Stimulated activated naive CD8-positive, alpha-beta T cell treated with anti-CD3 and anti-CD28 coated beads, Interleukin-15, Interleukin-2, amounts not matched to agents 100 ng/mL and 50 ng/mL, for 24 hours (primary cell): Measurements from ENCODE around the gene CDC27.
"Not testable (repeated sequence)": the region's sequence is repeated elsewhere in the genome, so short reads cannot be mapped to it uniquely, and the experiment has no call there.

ENCODE experiments used
- H3K27ac Mint-ChIP-seq: one replicate; pipeline ENCODE4 v1.8.0; 2021; ENCODE audit warnings: mild to moderate bottlenecking, mixed read lengths
- H3K27me3 Mint-ChIP-seq: one replicate; pipeline ENCODE4 v1.8.0; 2021; ENCODE audit warnings: mixed read lengths
- H3K36me3 Mint-ChIP-seq: one replicate; pipeline ENCODE4 v1.8.0; 2021; ENCODE audit warnings: low read depth, mixed read lengths
- H3K4me1 Mint-ChIP-seq: one replicate; pipeline ENCODE4 v1.8.0; 2021; ENCODE audit warnings: low read depth, mixed read lengths
- H3K4me3 Mint-ChIP-seq: one replicate; pipeline ENCODE4 v1.8.0; 2021; ENCODE audit warnings: mild to moderate bottlenecking, mixed read lengths
- H3K9me3 Mint-ChIP-seq: one replicate; pipeline ENCODE4 v1.8.0; 2021; ENCODE audit warnings: mixed read lengths

The CDC27 gene

DNA sequence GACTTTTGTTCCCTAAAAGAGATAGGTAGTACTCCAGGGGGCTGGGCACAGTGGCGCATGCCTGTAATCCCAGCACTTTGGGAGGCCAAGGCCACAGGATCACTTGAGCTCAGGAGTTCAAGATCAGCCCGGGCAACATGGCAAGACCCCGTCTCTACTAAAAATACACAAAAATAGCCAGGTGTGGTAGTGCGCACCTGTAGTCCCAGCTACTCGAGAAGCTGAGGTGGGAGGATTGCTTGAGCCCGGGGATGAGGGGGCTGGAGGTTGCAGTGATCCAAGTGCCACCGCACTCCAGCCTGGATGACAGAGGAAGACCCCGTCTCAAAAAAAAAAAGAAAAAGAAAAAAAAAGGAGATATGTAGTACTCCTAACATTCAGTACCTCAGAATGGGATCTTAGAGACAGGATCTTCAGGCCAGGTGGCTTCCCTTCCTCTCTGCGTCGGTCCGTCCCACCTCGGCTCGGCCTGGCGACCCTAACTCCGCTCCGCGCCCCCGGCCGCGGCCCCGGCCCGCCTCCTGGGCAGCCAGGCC is 89.6 kb downstream of the CDC27 start:
- H3K4me3 Mint-ChIP-seq = peak overlapping the region; percentile 94
- H3K27me3 Mint-ChIP-seq = no peaks in the 10 kb centered on the region
- peaks cover 27% of the 10 kb centered on the region for H3K4me1 Mint-ChIP-seq
- H3K27ac Mint-ChIP-seq = peak overlapping the region; percentile 76
- H3K9me3 Mint-ChIP-seq = no peaks in the 10 kb centered on the region
- H3K36me3 Mint-ChIP-seq = peaks cover 4% of the 10 kb centered on the region

DNA sequence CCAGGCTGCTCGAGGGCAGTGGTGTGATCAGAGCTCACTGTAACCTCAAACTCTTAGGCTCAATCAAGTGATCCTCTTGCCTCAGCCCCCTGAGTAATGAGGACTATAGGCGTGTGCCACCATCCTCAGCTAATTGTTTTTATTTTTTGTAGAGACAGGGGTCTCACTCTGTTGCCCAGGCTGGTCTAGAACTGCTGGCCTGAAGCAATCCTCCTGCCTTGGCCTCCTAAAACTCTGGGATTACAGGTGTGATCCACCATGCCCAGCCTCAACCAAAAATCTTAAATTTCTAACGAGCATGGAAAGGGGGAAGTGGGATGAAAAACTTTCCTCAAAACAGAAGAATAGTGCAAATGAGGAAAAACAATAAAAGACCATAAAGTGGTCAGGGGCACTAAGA is 92.8 kb downstream of the CDC27 start:
- Mint-ChIP-seq H3K36me3 (peaks cover 21% of the 10 kb centered on the region), H3K27ac (no peak overlapping the region), H3K4me3 (no peak overlapping the region), H3K9me3 (no peaks in the 10 kb centered on the region), H3K4me1 (peaks cover 40% of the 10 kb centered on the region), H3K27me3 (no peaks in the 10 kb centered on the region)

DNA sequence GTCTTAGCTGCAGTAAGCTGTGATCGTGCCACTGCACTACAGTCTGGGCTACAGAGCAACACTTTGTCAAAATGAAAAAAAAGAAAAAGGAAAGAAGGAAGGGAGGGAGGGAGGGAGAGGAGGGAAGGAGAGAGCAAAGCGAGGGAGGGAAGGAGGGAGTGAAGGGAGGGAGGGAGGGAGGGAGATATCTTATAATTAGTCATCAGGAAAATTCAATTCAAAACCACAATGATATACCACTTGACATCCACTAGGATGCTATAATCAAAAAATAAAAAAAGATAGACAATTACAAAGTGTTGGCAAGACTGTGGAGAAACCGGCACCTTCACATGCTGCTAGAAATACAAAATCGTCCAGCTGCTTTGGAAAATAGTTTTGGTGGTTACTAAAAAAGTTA is 93.8 kb downstream of the CDC27 start:
- Mint-ChIP-seq H3K9me3 (no peaks in the 10 kb centered on the region), H3K4me1 (peaks cover 40% of the 10 kb centered on the region), H3K4me3 (no peak overlapping the region), H3K27ac (no peak overlapping the region), H3K36me3 (peaks cover 21% of the 10 kb centered on the region), H3K27me3 (no peaks in the 10 kb centered on the region)

DNA sequence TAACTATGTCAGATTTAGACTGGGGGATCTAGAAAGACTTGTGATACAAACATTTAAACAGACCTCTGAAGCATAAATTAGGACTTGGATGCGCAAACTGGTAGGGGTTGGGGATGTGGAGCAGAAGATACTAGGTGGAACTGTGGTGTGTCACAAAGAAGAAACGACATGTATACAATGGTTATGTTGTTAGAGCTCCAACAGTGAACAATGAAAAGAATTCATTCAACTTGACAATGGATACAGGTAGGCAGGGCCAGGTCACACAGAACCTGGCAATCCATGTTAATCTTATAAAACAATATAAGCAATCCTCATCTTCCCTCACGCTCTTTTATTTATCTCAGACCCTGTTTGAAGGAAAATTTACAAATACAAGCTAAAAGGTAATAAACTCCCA is 102.0 kb downstream of the CDC27 start:
- Mint-ChIP-seq H3K27ac (no peak overlapping the region), H3K4me3 (no peak overlapping the region), H3K4me1 (peaks cover 12% of the 10 kb centered on the region), H3K27me3 (no peaks in the 10 kb centered on the region), H3K9me3 (no peaks in the 10 kb centered on the region), H3K36me3 (peaks cover 6% of the 10 kb centered on the region)

DNA sequence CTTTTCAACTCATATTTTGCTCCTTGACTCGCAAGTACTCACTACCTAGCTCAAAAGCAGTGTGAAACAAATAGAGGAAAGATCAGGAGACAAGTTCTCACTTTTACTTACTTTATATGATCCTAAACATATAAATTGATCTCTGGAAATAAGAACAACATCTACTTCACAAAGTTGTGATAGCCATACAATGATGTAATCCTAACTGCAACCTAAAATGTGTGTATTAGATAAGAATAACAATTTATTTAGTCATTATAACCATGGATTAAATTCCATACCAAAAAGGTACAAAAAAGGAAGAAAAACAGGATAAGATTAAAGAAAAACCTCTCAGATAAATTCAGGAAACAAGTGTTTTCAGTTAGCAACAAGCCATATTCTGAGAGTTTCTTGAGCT is 103.4 kb downstream of the CDC27 start:
- no peaks in the 10 kb centered on the region for H3K9me3 Mint-ChIP-seq
- no peaks in the 10 kb centered on the region for H3K27me3 Mint-ChIP-seq
- H3K27ac Mint-ChIP-seq = no peak overlapping the region
- no peak overlapping the region for H3K4me3 Mint-ChIP-seq
- peaks cover 9% of the 10 kb centered on the region for H3K4me1 Mint-ChIP-seq
- peaks cover 8% of the 10 kb centered on the region for H3K36me3 Mint-ChIP-seq

DNA sequence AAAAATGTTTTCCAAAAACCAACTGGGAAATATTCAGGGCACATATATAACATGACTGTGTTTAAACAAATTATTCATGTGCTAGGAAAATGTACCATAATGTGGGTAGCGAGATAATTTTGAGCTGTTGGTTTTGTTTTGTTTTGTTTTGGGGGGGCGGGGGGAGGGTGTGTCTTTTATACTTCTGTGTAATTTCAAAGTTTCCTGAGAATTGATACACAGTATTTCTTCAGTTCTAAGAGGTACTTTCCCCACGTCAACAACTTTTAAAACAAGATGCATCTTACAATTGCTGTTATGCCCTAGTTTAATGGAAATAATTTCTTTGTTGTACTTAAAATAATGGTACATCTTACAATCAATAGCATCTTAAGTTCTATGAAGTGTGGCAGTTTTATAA is 110.3 kb downstream of the CDC27 start:
- H3K27me3 Mint-ChIP-seq = no peaks in the 10 kb centered on the region
- H3K27ac Mint-ChIP-seq = no peak overlapping the region
- H3K4me1 Mint-ChIP-seq = no peaks in the 10 kb centered on the region
- peaks cover 18% of the 10 kb centered on the region for H3K36me3 Mint-ChIP-seq
- no peak overlapping the region for H3K4me3 Mint-ChIP-seq
- H3K9me3 Mint-ChIP-seq = no peaks in the 10 kb centered on the region

DNA sequence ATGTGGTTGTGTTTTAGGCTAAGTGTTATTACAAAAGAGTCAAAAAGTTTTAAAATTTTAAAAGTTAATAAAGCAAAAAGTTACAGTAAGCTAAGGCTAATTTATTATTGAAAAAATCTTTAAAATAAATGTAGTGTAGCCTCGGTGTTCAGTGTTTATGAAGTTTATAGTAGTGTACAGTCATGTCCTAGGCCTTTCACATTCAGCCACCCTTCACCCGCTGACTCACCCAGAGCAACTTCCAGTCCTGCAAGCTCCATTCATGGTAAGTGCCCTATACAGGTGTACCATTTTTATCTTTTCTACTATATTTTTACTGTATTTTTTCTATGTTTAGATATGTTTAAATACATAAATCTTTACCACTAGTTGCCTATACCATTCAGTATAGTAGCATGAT is 111.5 kb downstream of the CDC27 start:
- peaks cover 23% of the 10 kb centered on the region for H3K36me3 Mint-ChIP-seq
- H3K4me3 Mint-ChIP-seq = no peak overlapping the region
- H3K27me3 Mint-ChIP-seq = no peaks in the 10 kb centered on the region
- H3K4me1 Mint-ChIP-seq = peaks cover 6% of the 10 kb centered on the region
- no peaks in the 10 kb centered on the region for H3K9me3 Mint-ChIP-seq
- H3K27ac Mint-ChIP-seq = no peak overlapping the region

DNA sequence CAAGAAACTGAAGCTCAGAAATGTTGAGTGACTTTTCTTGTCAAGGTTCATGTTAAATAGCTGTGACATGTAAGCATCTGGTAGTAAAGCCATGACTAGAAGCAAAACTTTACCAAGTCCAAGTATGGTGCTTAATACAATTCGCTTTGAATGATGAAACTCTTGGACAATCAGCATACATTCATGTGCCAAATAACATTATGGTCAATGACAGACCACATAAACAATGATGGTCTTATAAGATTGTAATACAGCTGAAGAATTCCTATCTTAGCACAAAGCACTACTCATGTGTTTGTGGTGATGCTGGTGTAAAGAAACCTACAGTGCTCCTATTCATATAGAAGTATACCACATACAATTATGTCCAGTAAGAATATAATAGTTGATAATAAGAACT is 112.9 kb downstream of the CDC27 start:
- H3K4me1 Mint-ChIP-seq = peaks cover 15% of the 10 kb centered on the region
- H3K4me3 Mint-ChIP-seq = no peak overlapping the region
- H3K27me3 Mint-ChIP-seq = no peaks in the 10 kb centered on the region
- peaks cover 23% of the 10 kb centered on the region for H3K36me3 Mint-ChIP-seq
- H3K9me3 Mint-ChIP-seq = no peaks in the 10 kb centered on the region
- H3K27ac Mint-ChIP-seq = no peak overlapping the region

DNA sequence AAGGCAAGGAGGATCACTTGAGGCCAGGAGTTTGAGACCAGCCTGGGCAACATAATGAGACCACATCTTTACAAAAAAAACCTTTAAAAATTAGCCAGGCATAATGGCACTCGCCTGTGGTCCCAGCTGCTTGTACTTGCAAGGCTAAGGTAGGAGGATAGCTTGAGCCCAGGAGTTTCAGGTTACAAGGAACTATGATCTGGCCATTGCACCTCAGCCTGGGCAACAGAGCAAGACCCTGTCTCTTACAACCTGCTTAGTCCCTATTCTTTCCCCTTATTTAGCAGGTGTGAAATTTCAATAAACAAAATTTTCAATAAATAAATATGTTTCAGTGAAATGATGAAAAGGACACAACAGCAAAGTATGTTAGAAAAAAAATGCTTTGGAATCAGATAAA is 114.7 kb downstream of the CDC27 start:
- H3K27ac Mint-ChIP-seq, H3K9me3 Mint-ChIP-seq, H3K27me3 Mint-ChIP-seq, H3K4me3 Mint-ChIP-seq: not testable (repeated sequence)
- H3K36me3 Mint-ChIP-seq = peaks cover 23% of the 10 kb centered on the region
- H3K4me1 Mint-ChIP-seq = peaks cover 24% of the 10 kb centered on the region

DNA sequence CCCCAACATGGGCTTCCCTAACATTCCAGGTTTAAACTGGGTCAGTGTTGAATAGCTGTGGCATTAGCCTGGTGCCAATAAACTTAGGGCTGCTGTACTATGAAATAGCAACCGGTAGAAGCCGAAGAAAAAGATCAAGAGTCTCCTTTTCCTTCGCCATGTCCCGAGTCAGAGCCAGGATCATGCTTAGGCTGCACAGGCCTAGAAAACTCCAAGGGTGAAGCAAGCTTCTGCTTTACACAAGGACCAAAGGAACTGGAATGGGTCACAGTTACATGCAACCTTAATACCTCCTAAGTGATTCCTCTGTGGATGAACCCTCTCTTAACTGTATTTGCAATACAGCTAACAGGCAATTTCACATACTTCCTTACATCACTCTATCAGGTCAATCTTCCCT is 115.5 kb downstream of the CDC27 start:
- not testable (repeated sequence) for H3K27ac Mint-ChIP-seq, H3K4me3 Mint-ChIP-seq, H3K9me3 Mint-ChIP-seq, H3K27me3 Mint-ChIP-seq
- Mint-ChIP-seq H3K4me1 (peaks cover 28% of the 10 kb centered on the region), H3K36me3 (peaks cover 22% of the 10 kb centered on the region)

DNA sequence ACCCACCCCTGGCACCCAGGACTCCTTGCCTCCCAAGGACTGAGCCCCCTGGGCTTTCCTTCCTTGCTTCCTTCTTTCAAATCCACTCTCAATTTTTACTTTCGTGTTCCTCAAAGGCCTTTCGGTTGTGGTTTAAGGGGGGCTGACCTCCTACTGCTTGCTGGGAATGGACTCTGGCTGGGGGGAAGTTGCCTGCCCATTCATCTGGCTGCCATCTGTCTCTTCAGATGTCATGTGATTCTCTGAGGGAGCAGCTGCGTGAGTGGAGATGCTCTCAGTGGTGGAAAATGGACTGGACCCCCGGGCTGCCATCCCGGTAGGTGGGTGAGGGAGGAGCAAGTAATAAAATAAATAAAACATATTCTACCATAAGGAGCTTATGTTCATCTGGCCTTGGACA is 116.2 kb downstream of the CDC27 start:
- Mint-ChIP-seq H3K4me3 (no peak overlapping the region), H3K27me3 (no peaks in the 10 kb centered on the region), H3K9me3 (no peaks in the 10 kb centered on the region), H3K4me1 (peaks cover 32% of the 10 kb centered on the region), H3K27ac (no peak overlapping the region), H3K36me3 (peaks cover 18% of the 10 kb centered on the region)

DNA sequence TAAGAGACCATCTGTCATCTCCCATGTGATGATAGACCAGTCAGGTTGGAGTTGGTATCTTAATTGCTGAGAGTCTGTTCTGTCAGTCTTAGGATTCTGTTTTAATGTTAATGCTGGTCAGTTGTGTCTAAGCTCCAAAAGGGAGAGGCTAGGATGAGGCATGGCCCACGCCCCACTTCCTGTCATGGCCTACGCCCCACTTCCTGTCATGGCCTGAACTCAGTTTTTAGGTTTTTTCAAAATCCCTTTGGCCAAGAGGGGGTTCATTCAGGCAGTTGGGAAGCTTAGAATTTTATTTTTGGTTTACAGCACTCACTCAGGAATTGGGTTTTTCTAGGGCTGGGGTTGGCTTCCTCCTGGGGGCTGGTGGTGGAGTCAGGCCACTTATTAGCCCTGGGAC is 117.9 kb downstream of the CDC27 start:
- H3K9me3 Mint-ChIP-seq, H3K4me3 Mint-ChIP-seq, H3K27me3 Mint-ChIP-seq, H3K27ac Mint-ChIP-seq: not testable (repeated sequence)
- peaks cover 24% of the 10 kb centered on the region for H3K36me3 Mint-ChIP-seq
- H3K4me1 Mint-ChIP-seq = peaks cover 44% of the 10 kb centered on the region

DNA sequence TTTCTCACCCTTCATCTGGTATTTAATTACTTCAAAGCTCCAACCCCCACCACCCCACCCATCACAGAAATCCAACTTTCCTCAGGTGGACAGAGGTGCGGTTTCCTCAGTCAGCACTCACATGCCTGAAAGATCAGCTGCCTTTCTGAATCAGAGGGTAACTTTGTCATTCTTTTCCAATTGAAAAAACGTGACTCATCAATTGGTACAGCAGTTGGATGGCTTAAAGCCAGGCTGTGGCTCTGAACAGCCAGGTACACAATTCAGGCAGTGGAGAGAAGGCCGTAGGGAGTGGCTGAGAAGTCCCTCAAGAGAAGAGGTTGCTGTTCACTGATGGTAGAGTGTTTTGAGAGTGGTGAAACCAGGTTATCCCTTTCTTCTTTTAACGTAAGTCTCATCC is 118.8 kb downstream of the CDC27 start:
- H3K27ac Mint-ChIP-seq, H3K27me3 Mint-ChIP-seq, H3K9me3 Mint-ChIP-seq, H3K4me3 Mint-ChIP-seq: not testable (repeated sequence)
- Mint-ChIP-seq H3K36me3 (peaks cover 24% of the 10 kb centered on the region), H3K4me1 (peaks cover 46% of the 10 kb centered on the region)
